ENCODE results near the gene SIGLEC9. TPM values are rescaled to one million over a fixed set of nuclear protein-coding genes. Genes with fewer than 3 reads are reported as not detected.

The SIGLEC9 gene
- total and polyA plus RNA-seq, 2 of the 8 experiments (the other 6 are each of a cell fraction or from before 2014, with no cell fraction given) = not detected

DNA sequence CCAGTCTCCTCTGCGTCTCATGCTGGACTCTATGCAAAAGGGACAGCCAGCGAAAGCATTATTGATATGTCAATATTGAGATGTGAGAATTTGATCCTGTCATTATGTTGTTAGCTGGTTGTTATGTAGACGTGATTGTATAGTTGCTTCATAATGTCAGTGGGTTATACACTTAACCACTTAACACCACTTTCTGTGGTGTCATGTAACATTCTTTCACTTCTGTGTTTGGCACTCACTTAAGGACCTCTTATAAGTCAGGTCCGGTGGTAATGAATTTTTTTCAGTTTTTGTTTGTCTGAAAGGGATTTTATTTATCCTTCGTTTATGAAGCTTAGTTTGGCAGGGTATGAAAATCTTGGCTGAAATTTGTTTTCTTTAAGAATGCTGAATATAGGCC lies 10.3 kb downstream of the SIGLEC9 start:
- H3K9ac ChIP-seq (replicated peaks in 1 of 4; ENCODE audit: extremely low read depth in 1 of 4, low read depth in 3 of 4, low read length in 3 of 4) = no peak overlapping the region
- no peak overlapping the region for H4K91ac ChIP-seq (replicated peaks; ENCODE audit: insufficient read length, low read length)
- no peak overlapping the region for H2BK15ac ChIP-seq (ENCODE audit: low read length)
- DNase-seq (ENCODE audit: low read depth in 1 of 2, low spot score in 2 of 2) (no peak), FAIRE-seq (no peak)
- H3K23me2 ChIP-seq (ENCODE audit: low read depth, low read length) = no peaks in the 10 kb centered on the region; the same call in 1 of the 2 replicates
- H3K4me3 ChIP-seq (ENCODE audit: extremely low read depth in 1 of 4, insufficient read depth in 2 of 4, low read depth in 3 of 4, low read length in 4 of 4) = no peak overlapping the region
- H3K23ac ChIP-seq (ENCODE audit: insufficient read length) = no peak overlapping the region
- H2BK12ac ChIP-seq (ENCODE audit: low read depth, low read length) = no peak overlapping the region
- H2BK5ac ChIP-seq (ENCODE audit: low read depth, low read length) = no peak overlapping the region
- H3K79me1 ChIP-seq (ENCODE audit: low read depth, low read length) = no peaks in the 10 kb centered on the region
- 86% methylated on average over 5 of the region's 5 CpGs; no CpG with 5 or more reads in 1 of the 2 experiments for WGBS, 2 experiments (ENCODE audit: extremely low coverage in 1 of 2, insufficient coverage in 1 of 2, insufficient read length in 1 of 2, insufficient replicate concordance in 2 of 2, low coverage in 1 of 2, low lambda C conversion rate in 2 of 2, missing lambda C conversion rate in 1 of 2)
- no peaks in the 10 kb centered on the region for H3K27me3 ChIP-seq (replicated peaks in 1 of 4; ENCODE audit: control insufficient read depth in 3 of 4, extremely low read depth in 1 of 4, insufficient read depth in 3 of 4, low read length in 3 of 4)
- H3K79me2 ChIP-seq (ENCODE audit: control insufficient read depth in 1 of 2, insufficient read depth in 2 of 2, low read length in 2 of 2) = no peaks in the 10 kb centered on the region
- H3K9me3 ChIP-seq (ENCODE audit: insufficient read depth in 2 of 2, low read depth in 1 of 2, low read length in 1 of 2) = no peaks in the 10 kb centered on the region
- H2BK20ac ChIP-seq (ENCODE audit: low read length) = no peak overlapping the region
- H3K14ac ChIP-seq (ENCODE audit: insufficient read length) = no peak overlapping the region
- H4K8ac ChIP-seq (ENCODE audit: extremely low read depth, insufficient read depth, low read length) = no peak overlapping the region
- no peak overlapping the region for H2BK120ac ChIP-seq (replicated peaks; ENCODE audit: low read depth, low read length)
- H4K20me1 ChIP-seq (replicated peaks in 1 of 2; ENCODE audit: control insufficient read depth in 1 of 2, insufficient read depth in 2 of 2, low read length in 2 of 2) = no peaks in the 10 kb centered on the region
- no peaks in the 10 kb centered on the region for H3K36me3 ChIP-seq (ENCODE audit: control insufficient read depth in 2 of 4, insufficient read depth in 4 of 4, low read length in 3 of 4)
- H3K18ac ChIP-seq (ENCODE audit: extremely low read depth, low read length) = no peak overlapping the region
- no peak overlapping the region for H3K4ac ChIP-seq (replicated peaks; ENCODE audit: insufficient read length, low read depth, low read length)
- H3K4me1 ChIP-seq (replicated peaks in 1 of 4; ENCODE audit: control insufficient read depth in 3 of 4, insufficient read depth in 4 of 4, low read length in 3 of 4) = peaks cover 0 to 2% (median 0%) of the 10 kb centered on the region in 4 experiments; a peak in 2 of 7 replicates
- no peak overlapping the region for H3K27ac ChIP-seq (ENCODE audit: low read depth, low read length)
- CTCF ChIA-PET (ENCODE audit: partially characterized antibody) = interaction anchor here (0.6 to 3.0 kb wide), 5 partner anchors 12 to 272 kb away, joined by 3 to 16 read pairs (median 3); no protein-coding TSS in a partner anchor
- POLR2A ChIA-PET (ENCODE audit: partially characterized antibody) = no interaction called here
- H2AK5ac ChIP-seq (ENCODE audit: low read depth, low read length) = no peak overlapping the region
- no peak overlapping the region for H3K4me2 ChIP-seq (ENCODE audit: insufficient read depth in 1 of 2, low read depth in 2 of 2, low read length in 2 of 2)
- no peak overlapping the region for H4K5ac ChIP-seq (ENCODE audit: insufficient read length, low read depth, low read length)
- no peak overlapping the region for H3K56ac ChIP-seq (replicated peaks; ENCODE audit: insufficient read length, low read depth, low read length)
- no peak overlapping the region for H2AFZ ChIP-seq (ENCODE audit: low read length)
- TF ChIP-seq SUZ12 (IDR thresholded peaks at IDR 0.05; ENCODE audit: low read length) (no peak), POLR2A (IDR thresholded peaks at IDR 0.05; ENCODE audit: control extremely low read depth in 1 of 2, low read depth in 2 of 2, low read length in 2 of 2) (no peak), EZH2 (IDR thresholded peaks at IDR 0.05; ENCODE audit: low read depth, low read length, severe bottlenecking) (no peak), CEBPB (IDR thresholded peaks at IDR 0.05; ENCODE audit: low read depth, low read length) (no peak), SIX5 (IDR thresholded peaks at IDR 0.05; ENCODE audit: low read depth, low read length) (no peak), RFX5 (IDR thresholded peaks at IDR 0.05; ENCODE audit: borderline replicate concordance, low read depth, low read length) (no peak), JUN (IDR thresholded peaks at IDR 0.05; ENCODE audit: low read depth, low read length) (no peak), CBX5 (IDR thresholded peaks at IDR 0.05; ENCODE audit: low read depth, low read length) (no peak), TAF7 (optimal IDR thresholded peaks at IDR 0.05; ENCODE audit: borderline replicate concordance, low read depth, low read length) (no peak)
- TF ChIP-seq, protein P1, sequence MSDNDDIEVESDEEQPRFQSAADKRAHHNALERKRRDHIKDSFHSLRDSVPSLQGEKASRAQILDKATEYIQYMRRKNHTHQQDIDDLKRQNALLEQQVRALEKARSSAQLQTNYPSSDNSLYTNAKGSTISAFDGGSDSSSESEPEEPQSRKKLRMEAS (IDR thresholded peaks at IDR 0.05) = no peak
- TF ChIP-seq, protein P2, sequence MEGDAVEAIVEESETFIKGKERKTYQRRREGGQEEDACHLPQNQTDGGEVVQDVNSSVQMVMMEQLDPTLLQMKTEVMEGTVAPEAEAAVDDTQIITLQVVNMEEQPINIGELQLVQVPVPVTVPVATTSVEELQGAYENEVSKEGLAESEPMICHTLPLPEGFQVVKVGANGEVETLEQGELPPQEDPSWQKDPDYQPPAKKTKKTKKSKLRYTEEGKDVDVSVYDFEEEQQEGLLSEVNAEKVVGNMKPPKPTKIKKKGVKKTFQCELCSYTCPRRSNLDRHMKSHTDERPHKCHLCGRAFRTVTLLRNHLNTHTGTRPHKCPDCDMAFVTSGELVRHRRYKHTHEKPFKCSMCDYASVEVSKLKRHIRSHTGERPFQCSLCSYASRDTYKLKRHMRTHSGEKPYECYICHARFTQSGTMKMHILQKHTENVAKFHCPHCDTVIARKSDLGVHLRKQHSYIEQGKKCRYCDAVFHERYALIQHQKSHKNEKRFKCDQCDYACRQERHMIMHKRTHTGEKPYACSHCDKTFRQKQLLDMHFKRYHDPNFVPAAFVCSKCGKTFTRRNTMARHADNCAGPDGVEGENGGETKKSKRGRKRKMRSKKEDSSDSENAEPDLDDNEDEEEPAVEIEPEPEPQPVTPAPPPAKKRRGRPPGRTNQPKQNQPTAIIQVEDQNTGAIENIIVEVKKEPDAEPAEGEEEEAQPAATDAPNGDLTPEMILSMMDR (IDR thresholded peaks at IDR 0.05; ENCODE audit: control extremely low read depth in 1 of 3, insufficient read depth in 1 of 3, low read depth in 1 of 3, low read length in 3 of 3) = no peak

Data from H1 (cell line).